GM18951 (cell line): ENCODE results near the gene B3GNT5.

Source experiments
- POLR2A ChIP-seq: IDR thresholded peaks from 4 replicates; pipeline ENCODE4 v1.6.1; 2011; ENCODE audit warnings: mild to moderate bottlenecking; ENCODE audit not compliant: insufficient read length, insufficient read depth; ENCODE audit errors: extremely low read depth
- in situ Hi-C: fragments of 300-500 bp; cut with MboI; formaldehyde crosslinking; loops from one replicate; pipeline ENCODE4 v1.12.0; 2022; ENCODE audit warnings: low sequenced_read_pairs, mixed read lengths, inconsistent platforms; ENCODE audit not compliant: unreplicated experiment

Gene B3GNT5

DNA sequence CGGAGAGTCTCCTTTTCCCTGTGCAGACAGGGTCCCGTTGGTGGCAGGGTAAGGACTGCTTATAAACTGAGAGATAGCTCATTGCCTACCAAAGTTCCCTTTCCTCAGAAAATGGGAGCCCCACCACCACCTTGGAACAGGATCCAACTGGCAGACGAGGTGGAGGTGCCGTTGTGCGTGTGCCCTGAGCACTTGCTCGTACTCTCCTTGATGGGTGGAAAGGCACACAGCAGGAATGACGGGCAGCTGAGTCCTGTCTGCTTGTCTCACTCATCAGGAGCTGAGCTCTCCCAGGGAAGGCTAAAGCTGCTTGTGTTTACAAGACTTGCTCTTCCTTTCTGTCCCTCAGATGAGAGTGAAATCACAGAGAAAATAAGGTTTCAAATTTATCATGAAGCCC is 60.7 kb downstream of the B3GNT5 start:
- no peak for TF ChIP-seq POLR2A
- in situ Hi-C loops: no loop called here

- in situ Hi-C loops: no loop called here
- no peak for TF ChIP-seq POLR2A
Measured at GRCh38 chr3:183315739-183316138, 62.7 kb downstream of the B3GNT5 start.

- in situ Hi-C loops: no loop called here
- no peak for TF ChIP-seq POLR2A
Measured at GRCh38 chr3:183317271-183317670, 64.2 kb downstream of the B3GNT5 start.

GRCh38 chr3:183317886-183318865 is 65.1 kb downstream of the B3GNT5 start:
- TF ChIP-seq POLR2A: no peak
- in situ Hi-C loops: no loop called here

GRCh38 chr3:183318877-183319276 is 65.8 kb downstream of the B3GNT5 start:
- TF ChIP-seq POLR2A: no peak
- in situ Hi-C loops: no loop called here

GRCh38 chr3:183319371-183319770 is 66.3 kb downstream of the B3GNT5 start:
- in situ Hi-C loops: no loop called here
- TF ChIP-seq POLR2A: no peak
